Activated naive CD4-positive, alpha-beta T cell treated with anti-CD3 and anti-CD28 coated beads, Interleukin-2, amount 10 ng/mL, durations not matched to agents 7 days and 5 days (primary cell): ENCODE measurements around the gene SAP130.
"Not testable (repeated sequence)": the region's sequence is repeated elsewhere in the genome, so short reads cannot be mapped to it uniquely, and the experiment has no call there.

Source experiments
- CTCF ChIA-PET: fragments of 350-600 bp; sonication (Branson Sonifier 250); formaldehyde crosslinking; loops from one replicate; lab custom pipeline; 2021; ENCODE audit warnings: antibody characterized with exemption; lab: Charles Lee
- DNase-seq: peaks from one replicate; pipeline ENCODE4 v3.0.0-alpha.2; 2020
- H3K27ac Mint-ChIP-seq: one replicate; pipeline ENCODE4 v1.8.0; 2021; ENCODE audit warnings: mild to moderate bottlenecking, moderate library complexity, mixed read lengths
- H3K27me3 Mint-ChIP-seq: one replicate; pipeline ENCODE4 v1.8.0; 2021; ENCODE audit warnings: mild to moderate bottlenecking, mixed read lengths
- H3K36me3 Mint-ChIP-seq: one replicate; pipeline ENCODE4 v1.8.0; 2021; ENCODE audit warnings: mixed read lengths
- H3K4me1 Mint-ChIP-seq: one replicate; pipeline ENCODE4 v1.8.0; 2021; ENCODE audit warnings: mixed read lengths
- H3K4me3 Mint-ChIP-seq: one replicate; pipeline ENCODE4 v1.8.0; 2021; ENCODE audit warnings: mild to moderate bottlenecking, moderate library complexity, mixed read lengths
- H3K9me3 Mint-ChIP-seq: one replicate; pipeline ENCODE4 v1.8.0; 2021; ENCODE audit warnings: mixed read lengths

The SAP130 gene

DNA sequence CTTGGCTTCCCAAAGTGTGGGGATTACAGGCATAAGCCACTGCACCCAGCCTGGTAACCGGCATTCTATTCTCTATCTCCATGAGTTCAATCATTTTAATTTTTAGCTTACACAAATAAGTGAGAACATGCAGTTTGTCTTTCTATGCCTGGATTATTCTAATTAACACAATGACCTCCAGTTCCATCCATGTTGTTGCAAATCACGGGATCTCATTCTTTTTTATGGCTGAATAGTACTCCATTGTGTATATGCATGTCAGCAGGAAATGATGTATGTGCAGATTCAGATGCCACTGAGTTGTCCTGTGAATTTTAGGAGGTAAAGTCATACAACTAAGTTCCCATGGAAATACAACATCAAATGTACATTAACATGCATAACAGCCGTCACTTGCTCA, 117.4 kb downstream of the SAP130 start:
- Mint-ChIP-seq H3K9me3 (no peaks in the 10 kb centered on the region), H3K27ac (no peak overlapping the region), H3K36me3 (no peaks in the 10 kb centered on the region), H3K27me3 (peaks cover 15% of the 10 kb centered on the region), H3K4me3 (no peak overlapping the region), H3K4me1 (no peaks in the 10 kb centered on the region)
- no peak for DNase-seq
- CTCF ChIA-PET, result no interaction called here

DNA sequence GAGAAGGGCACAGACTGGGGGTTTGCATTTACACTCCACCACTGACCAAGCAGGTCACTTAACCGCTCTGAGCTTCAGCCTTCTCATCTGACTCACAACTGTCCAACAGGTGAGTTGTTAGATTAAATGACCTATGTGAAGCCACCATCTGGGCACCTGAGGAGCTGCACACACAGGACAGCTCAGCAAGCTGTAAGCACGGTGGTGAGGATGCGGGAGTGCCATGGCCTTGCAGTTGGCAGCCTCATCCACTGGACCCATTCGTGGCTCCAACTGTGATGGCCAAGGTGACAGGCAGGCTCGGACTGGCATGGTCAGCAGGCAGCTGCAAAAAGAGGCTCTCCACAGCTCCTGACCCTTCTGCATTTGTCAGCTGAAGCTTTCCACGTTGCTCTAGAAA, 118.8 kb downstream of the SAP130 start:
- no peaks in the 10 kb centered on the region for H3K4me1 Mint-ChIP-seq
- no peaks in the 10 kb centered on the region for H3K36me3 Mint-ChIP-seq
- no peak for DNase-seq
- H3K9me3 Mint-ChIP-seq, result no peaks in the 10 kb centered on the region
- no peak overlapping the region for H3K27ac Mint-ChIP-seq
- H3K27me3 Mint-ChIP-seq, result peaks cover 26% of the 10 kb centered on the region
- no peak overlapping the region for H3K4me3 Mint-ChIP-seq
- CTCF ChIA-PET, result no interaction called here

DNA sequence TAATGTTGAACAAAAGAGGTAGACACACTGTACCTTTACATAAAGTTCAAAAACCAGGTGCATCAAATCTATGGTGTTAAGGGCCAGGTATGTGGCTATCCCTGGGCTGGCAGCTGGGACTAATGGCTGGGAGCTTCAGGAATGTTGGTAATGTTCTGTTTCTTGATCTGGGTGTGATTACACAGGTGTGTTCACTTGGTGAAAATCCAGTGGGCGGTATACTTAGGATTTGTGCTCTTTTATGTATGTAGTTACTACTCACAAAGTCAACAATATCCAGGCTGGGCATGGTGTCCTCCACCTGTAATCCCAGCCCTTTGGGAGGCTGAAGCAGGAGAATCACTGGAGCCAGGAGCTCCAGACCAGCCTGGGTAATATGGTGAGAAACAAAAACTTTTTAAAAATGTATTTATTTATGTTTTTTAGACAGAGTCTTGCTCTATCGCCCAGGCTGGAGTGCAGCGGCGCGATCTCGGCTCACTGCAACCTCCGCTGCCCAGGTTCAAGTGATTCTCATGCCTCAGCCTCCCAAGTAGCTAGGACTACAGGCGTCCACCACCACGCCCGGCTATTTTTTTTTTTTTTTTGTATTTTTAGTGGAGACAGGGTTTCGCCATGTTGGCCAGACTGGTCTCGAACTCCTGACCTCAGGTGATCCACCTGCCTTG, 120.0 kb downstream of the SAP130 start:
- H3K4me3 Mint-ChIP-seq, H3K9me3 Mint-ChIP-seq, H3K36me3 Mint-ChIP-seq, CTCF ChIA-PET, H3K4me1 Mint-ChIP-seq, H3K27ac Mint-ChIP-seq, DNase-seq: not testable (repeated sequence)
- H3K27me3 Mint-ChIP-seq, result peaks cover 26% of the 10 kb centered on the region

DNA sequence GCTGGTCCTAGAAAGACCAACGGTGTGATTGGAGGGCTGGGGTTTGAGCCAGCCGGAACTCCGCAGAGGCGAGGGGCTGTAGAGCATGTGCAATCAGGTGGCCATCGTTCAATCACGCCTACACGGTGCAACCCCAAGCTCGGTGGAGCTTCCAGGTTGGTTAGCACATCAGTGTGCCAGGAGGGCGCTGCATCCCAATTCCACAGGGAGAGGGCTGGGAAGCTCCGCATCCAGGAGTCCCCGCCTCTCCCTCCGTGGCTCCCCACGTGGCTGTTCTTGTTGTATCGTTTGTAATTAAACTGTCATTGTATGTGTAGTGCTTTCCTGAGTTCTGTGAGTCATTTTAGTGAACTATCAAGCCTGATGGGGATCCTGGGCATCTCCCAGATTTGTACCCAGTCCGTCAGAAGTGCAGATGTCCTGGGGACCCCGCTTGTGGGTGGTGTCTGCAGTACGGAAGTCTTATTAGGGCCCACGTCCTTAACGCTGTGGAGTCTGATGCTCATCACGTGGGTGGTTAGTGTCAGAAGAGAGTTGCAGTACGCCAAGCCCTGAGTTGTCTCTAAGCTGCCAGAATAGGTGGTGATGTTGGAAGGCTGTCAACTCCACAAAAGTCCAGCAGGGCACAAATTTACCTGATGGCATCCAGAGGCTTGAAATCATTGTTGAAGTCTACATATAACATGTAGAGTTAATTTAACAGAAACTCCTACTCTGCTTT, 121.5 kb downstream of the SAP130 start:
- Mint-ChIP-seq H3K9me3 (no peaks in the 10 kb centered on the region), H3K4me3 (no peak overlapping the region), H3K27ac (no peak overlapping the region), H3K4me1 (no peaks in the 10 kb centered on the region), H3K27me3 (peaks cover 26% of the 10 kb centered on the region), H3K36me3 (no peaks in the 10 kb centered on the region)
- CTCF ChIA-PET, result no interaction called here
- no peak for DNase-seq

DNA sequence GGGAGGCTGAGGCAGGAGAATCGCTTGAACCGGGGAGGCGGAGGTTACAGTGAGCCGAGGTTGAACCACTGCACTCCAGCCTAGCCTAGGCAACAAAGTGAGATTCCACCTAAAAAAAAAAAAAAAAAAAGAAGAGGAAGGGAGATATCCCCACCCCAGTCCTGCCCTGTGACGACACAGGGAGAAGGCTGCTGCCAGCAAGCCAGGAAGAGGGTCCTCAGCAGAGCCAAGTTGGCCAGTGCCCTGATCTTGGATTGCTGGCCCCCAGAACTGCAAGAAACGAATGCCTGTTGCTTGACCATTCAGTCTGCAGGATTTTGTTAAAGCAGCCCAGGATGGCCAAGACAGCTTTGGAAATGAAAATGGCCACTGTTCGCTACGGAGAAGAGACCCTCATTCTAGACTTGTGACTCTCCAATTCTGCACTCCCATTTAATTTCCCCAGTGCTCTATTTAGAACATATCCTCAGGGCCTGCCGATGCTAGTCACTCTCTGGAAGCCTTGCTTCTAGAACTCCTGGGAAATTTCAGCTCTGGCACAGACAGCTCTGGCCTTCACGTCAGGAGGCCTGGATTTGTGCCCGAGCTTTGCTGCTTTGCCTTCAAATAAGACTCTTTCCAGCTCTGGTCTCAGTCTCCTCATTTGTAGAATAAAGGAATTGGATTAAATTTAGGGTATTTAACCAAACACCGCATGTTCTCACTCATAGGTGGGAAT, 126.4 kb downstream of the SAP130 start:
- Mint-ChIP-seq H3K27me3 (peaks cover 30% of the 10 kb centered on the region), H3K4me1 (no peaks in the 10 kb centered on the region), H3K36me3 (no peaks in the 10 kb centered on the region), H3K4me3 (no peak overlapping the region), H3K9me3 (no peaks in the 10 kb centered on the region), H3K27ac (no peak overlapping the region)
- no peak for DNase-seq
- CTCF ChIA-PET, result no interaction called here

DNA sequence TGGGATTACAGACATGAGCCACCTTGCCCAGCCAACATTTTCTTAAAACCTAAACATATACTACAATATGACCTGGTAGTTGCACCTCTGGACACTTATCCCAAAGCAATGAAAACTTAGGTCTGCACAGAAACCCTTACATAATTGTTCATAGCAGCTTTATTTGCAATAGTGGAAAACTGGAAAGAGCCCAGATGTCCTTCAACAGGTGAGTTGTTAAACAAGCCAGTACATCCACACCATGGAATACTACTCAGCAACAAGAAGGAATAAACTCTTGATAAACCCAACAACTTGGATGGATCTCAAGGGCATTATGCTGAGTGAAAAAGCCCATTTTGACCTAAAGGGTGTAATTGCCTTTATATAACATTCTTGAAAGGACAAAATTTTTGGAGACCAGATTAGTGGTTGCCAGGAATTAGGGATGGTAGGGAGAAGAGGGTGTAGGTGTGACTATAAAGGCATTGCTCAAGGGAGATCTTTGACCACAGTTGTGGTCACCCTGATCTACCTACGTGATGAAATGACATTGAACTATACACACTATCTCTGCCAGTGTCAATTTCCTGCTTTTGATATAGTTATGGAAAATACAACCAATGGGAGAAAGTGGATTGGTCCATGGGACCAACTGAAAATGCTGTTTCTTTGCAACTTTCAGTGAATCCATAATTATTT, 130.2 kb downstream of the SAP130 start:
- Mint-ChIP-seq H3K27me3 (peaks cover 15% of the 10 kb centered on the region), H3K4me1 (no peaks in the 10 kb centered on the region), H3K4me3 (no peak overlapping the region), H3K9me3 (no peaks in the 10 kb centered on the region), H3K27ac (no peak overlapping the region), H3K36me3 (no peaks in the 10 kb centered on the region)
- DNase-seq, result no peak
- CTCF ChIA-PET, result no interaction called here

DNA sequence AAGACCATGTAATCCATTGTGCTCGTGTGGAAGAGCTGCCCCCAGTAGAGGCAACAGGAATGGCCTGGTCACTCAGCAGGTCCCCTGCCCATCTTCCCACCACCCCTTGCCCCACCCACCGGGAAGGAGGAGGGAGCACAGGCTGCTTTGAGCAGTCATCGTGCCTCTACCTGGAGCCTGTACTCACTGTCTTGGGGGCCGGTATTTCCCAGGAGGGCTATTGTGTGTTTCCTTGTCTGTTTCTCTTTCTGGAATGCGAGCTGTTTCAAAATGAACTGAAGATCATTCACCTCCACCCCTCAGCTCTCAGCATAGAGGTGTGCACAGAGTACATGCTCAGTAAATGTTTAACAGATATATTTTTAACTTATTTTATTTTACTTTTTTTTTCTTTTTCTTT, 134.4 kb downstream of the SAP130 start:
- no peak overlapping the region for H3K4me3 Mint-ChIP-seq
- no peaks in the 10 kb centered on the region for H3K9me3 Mint-ChIP-seq
- no peaks in the 10 kb centered on the region for H3K36me3 Mint-ChIP-seq
- H3K4me1 Mint-ChIP-seq, result peaks cover 5% of the 10 kb centered on the region
- CTCF ChIA-PET, result no interaction called here
- peaks cover 14% of the 10 kb centered on the region for H3K27me3 Mint-ChIP-seq
- no peak overlapping the region for H3K27ac Mint-ChIP-seq
- no peak for DNase-seq

DNA sequence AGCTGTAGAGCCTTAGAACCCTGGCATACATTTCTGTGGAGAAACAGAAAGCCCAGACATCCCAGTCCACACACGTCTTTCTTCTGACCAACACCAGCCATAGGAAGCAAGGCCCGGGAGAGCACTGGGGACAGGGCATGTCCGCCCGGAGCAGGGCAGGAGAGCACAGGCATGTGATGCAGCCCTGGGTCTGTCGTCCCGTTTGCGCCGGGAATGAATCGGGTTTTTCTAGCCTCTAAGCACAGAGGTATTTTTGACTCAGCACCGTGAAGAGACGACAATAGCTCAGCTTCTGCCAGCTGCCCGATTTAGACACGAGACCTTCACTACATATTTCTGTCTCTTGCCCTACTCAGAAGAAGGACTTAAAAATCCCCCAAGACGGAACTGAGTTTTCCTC, 134.8 kb downstream of the SAP130 start:
- Mint-ChIP-seq H3K9me3 (no peaks in the 10 kb centered on the region), H3K27ac (no peak overlapping the region), H3K36me3 (no peaks in the 10 kb centered on the region)

DNA sequence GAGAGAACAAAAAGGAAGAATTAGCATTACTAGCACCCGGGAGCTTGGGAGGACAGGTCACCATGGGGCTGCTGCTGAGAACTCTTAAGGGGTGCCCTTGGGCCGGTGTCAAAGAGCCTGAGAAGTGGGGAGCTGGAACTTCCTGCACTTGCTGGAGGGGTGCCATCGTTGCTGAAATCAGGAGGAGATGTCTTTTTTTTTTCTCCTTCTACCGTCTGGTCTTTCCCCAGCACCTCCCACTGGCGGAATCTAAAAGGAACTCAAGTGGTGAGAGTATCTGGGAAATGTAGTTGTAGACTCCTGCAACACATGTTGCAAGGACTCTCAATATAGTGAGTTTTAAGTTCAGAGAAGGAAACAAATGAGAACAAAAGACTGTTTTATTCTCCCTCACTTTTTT, 136.0 kb downstream of the SAP130 start:
- Mint-ChIP-seq H3K9me3 (no peaks in the 10 kb centered on the region), H3K27ac (no peak overlapping the region), H3K4me3 (no peak overlapping the region), H3K4me1 (peaks cover 17% of the 10 kb centered on the region), H3K27me3 (peaks cover 10% of the 10 kb centered on the region), H3K36me3 (no peaks in the 10 kb centered on the region)
- DNase-seq, result no peak
- CTCF ChIA-PET, result no interaction called here

More for the DNA sequence above, 134.8 kb downstream of the SAP130 start:
- no peak overlapping the region for H3K4me3 Mint-ChIP-seq
- peaks cover 5% of the 10 kb centered on the region for H3K4me1 Mint-ChIP-seq
- H3K27me3 Mint-ChIP-seq, result peaks cover 14% of the 10 kb centered on the region
- CTCF ChIA-PET, result no interaction called here
- DNase-seq, result no peak
